RWPE2 (cell line): ENCODE measurements around the gene MMP24OS.

ENCODE experiments used
- ATAC-seq: fragments of 200-7000 bp; cut with Tn5 transposase; 3 replicates; pipeline ENCODE4 v1.9.1; 2021; ENCODE audit warnings: low read depth
- DNase-seq: peaks from one replicate; pipeline ENCODE4 v3.0.0-alpha.2; 2020; ENCODE audit warnings: low spot score
- H3K27ac ChIP-seq: fragments of 450-650 bp; 2 replicates; pipeline ENCODE4 v1.5.1; 2017; ENCODE audit warnings: mild to moderate bottlenecking; ENCODE audit not compliant: poor library complexity, severe bottlenecking
- H3K27me3 ChIP-seq: fragments of 250-450 bp; sonication (Bioruptor Pico); 2 replicates; pipeline ENCODE4 v1.5.1; 2021; ENCODE audit warnings: mild to moderate bottlenecking, moderate library complexity; ENCODE audit not compliant: insufficient read depth, poor library complexity, severe bottlenecking
- H3K36me3 ChIP-seq: fragments of 250-450 bp; sonication (Bioruptor Pico); 2 replicates; pipeline ENCODE4 v1.5.1; 2020; ENCODE audit warnings: low read depth, mild to moderate bottlenecking, moderate library complexity
- H3K4me1 ChIP-seq: fragments of 250-450 bp; sonication (Bioruptor Pico); 2 replicates; pipeline ENCODE4 v1.5.1; 2021; ENCODE audit warnings: mild to moderate bottlenecking, moderate library complexity; ENCODE audit not compliant: insufficient read depth, poor library complexity, severe bottlenecking
- H3K4me3 ChIP-seq: fragments of 250-450 bp; sonication (Bioruptor Pico); 2 replicates; pipeline ENCODE4 v1.5.1; 2021; ENCODE audit warnings: mild to moderate bottlenecking, moderate library complexity; ENCODE audit not compliant: severe bottlenecking
- H3K9me3 ChIP-seq: fragments of 250-450 bp; sonication (Bioruptor Pico); 2 replicates; pipeline ENCODE4 v1.5.1; 2021; ENCODE audit warnings: mild to moderate bottlenecking, moderate library complexity; ENCODE audit not compliant: severe bottlenecking
- CTCF ChIP-seq: fragments of 450-650 bp; IDR thresholded peaks from one replicate; pipeline ENCODE4 v1.5.1; 2017; ENCODE audit warnings: mild to moderate bottlenecking, moderate library complexity; ENCODE audit not compliant: poor library complexity, severe bottlenecking

The MMP24OS gene

GRCh38 chr20:35292504-35293285, 14.8 kb upstream of the MMP24OS start:
- Histone ChIP-seq H3K4me1 (peaks cover 5% of the 10 kb centered on the region), H3K27ac (no peak overlapping the region), H3K9me3 (no peaks in the 10 kb centered on the region), H3K27me3 (no peaks in the 10 kb centered on the region), H3K4me3 (no peak overlapping the region), H3K36me3 (no peaks in the 10 kb centered on the region)
- TF ChIP-seq CTCF, result no peak
- DNase-seq (no peak), ATAC-seq (no peak)

GRCh38 chr20:35291654-35292503, 14.0 kb upstream of the MMP24OS start, which contains the start of gene FAM83C:
TSS of gene FAM83C (minus strand) at chr20:35292425. CDS start at chr20:35292304, 121 bp downstream.
- H3K27ac ChIP-seq, result no peak within 1 kb of the TSS
- no peaks in the 10 kb centered on the region for H3K36me3 ChIP-seq
- H3K4me3 ChIP-seq, result no peak within 1 kb of the TSS
- DNase-seq (no peak), ATAC-seq (no peak)
- H3K27me3 ChIP-seq, result no peaks in the 10 kb centered on the region
- no peaks in the 10 kb centered on the region for H3K4me1 ChIP-seq
- H3K9me3 ChIP-seq, result no peaks in the 10 kb centered on the region
- no peak for TF ChIP-seq CTCF

GRCh38 chr20:35290887-35291417, 13.0 kb upstream of the MMP24OS start:
- Histone ChIP-seq H3K36me3 (no peaks in the 10 kb centered on the region), H3K27ac (no peak overlapping the region), H3K27me3 (no peaks in the 10 kb centered on the region), H3K4me3 (no peak overlapping the region), H3K4me1 (no peaks in the 10 kb centered on the region), H3K9me3 (no peaks in the 10 kb centered on the region)
- ATAC-seq, result no peak
- no peak for TF ChIP-seq CTCF
- no peak for DNase-seq

- no peak for DNase-seq
- H3K27ac ChIP-seq, result no peak overlapping the region
- TF ChIP-seq CTCF, result no peak
These were observed 12.4 kb upstream of the MMP24OS start for GRCh38 chr20:35290186-35290886.

More at GRCh38 chr20:35290186-35290886, 12.4 kb upstream of the MMP24OS start:
- Histone ChIP-seq H3K9me3 (no peaks in the 10 kb centered on the region), H3K4me3 (no peak overlapping the region), H3K27me3 (no peaks in the 10 kb centered on the region), H3K4me1 (no peaks in the 10 kb centered on the region), H3K36me3 (no peaks in the 10 kb centered on the region)
- ATAC-seq, result 0 out of 3 replicates have a peak, but pooled peaks have one; percentile 3
